Fibroblast of skin of left quadriceps (primary cell): ENCODE measurements around the gene GH1.
"Not testable (repeated sequence)": the region's sequence is repeated elsewhere in the genome, so short reads cannot be mapped to it uniquely, and the experiment has no call there.

ENCODE experiments used
- DNase-seq, 2 experiments: peaks; one replicate each; pipeline ENCODE4 v3.0.0-alpha.2; 2013; ENCODE audit warnings: low read depth in 2 of 2

GH1 gene

DNA sequence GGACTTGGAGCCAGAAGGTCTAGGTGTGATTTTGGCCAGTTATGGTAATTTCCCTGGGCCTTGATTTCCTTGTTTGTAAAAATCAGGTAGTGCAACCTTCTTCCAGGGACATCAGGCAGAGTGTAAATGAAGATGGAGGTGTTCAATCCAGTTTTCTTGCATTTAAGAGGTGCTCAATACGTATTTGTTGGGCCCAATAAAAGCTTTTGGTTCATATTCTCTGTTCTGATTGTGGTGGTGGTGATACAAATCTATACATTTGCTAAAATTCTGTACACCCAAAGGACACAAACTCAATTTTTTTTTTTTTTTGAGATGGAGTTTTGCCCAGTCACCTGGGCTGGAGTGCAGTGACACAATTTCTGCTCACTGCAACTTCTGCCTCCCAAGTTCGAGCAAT, 7.5 kb upstream of the GH1 start:
- DNase-seq, result no peak

DNA sequence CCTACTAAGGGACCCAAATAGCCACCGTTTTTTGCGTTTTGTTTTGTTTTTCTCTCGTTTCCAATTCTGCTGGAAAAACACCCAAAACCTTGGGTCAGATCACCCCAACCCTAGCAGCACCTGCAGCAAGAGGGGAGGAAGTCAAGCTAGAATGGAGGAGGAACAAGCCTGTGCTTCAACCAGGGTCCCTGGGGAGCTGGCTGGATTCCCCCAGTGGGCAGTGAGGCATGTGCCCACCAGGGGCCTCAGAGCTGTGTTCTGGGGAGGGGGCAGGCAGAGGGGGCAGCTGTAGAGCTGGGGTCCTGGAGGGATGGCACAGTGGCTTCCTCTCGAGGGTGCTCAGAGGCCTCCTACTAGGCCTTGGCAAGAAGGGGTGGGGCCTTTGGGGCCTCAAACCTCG, 7.0 kb upstream of the GH1 start:
- no peak for DNase-seq

DNA sequence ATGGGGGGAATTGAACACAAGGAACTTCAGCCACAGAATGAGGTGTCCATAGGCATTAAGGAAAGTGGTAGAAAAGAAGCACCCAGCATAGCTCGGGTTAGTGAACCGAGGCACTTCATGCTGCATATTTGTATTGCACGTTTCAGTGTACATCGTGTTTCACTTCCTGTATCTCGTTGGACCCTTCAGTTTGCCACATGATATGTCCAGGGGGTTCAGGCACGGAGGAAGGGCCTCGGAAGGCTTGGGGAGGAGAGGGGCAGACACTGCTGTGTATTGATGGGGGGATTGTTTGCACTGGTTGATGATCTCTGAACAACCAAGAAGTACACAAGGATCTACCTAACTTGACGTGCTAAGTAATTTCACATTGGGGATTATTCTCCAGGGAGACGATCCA, 3.8 kb upstream of the GH1 start:
- not testable (repeated sequence) for DNase-seq

DNA sequence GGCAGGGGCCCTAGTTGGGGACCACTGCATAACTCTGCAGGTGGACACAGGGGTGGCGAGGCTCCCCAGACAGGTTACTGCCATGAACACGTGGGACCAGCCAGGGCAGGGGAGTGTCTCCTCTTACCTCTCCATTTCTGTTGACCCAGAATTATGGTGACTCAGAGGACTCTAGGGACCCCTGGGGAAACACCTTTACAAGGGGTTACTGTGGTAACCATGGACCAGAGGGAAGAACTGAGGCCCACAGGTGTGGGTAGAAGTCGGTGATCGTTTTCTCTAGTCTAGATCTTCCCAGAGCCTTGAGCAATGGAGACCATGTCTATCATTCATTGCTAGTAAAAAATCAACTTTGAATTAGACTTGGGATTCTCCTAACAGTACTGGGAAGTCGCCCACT, 2.1 kb upstream of the GH1 start:
- DNase-seq, result not testable (repeated sequence)

DNA sequence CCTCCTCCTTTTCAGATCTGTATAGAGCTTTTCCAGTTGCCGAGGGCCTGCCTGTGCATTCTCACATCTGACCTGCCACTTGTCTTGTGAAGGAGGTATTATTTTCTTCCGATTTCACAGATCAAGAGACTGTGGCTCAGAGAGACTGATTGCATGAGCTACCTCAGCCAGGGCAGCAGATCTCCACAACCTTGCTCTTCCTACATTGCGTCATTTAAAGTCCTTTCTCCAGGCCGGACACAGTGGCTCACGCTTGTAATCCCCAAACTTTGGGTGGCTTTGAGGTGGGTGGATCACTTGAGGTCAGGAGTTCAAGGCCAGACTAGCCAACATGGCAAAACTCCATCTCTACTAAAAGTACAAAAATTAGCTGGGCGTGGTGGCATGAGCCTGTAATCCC, 1.4 kb upstream of the GH1 start:
- not testable (repeated sequence) for DNase-seq

DNA sequence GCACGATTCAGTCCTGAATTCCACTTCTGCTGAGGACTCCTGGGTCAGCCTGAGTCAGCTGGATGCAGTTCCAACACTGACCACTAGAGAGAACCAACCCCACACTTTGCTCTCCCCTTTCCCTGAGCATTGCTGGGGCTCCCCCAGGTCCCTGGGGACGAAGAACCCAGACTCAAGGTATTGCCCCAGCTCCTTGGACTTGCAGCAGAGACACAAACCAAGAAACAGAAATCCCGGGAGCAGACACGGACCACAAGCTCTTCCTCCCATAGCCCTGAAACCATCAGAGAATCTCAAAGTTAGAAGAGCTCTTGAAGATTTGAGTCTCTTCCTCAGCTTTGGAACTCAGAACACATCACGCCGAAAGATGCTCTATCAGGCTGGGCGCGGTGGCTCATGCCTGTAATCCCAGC, 678 bp upstream of the GH1 start:
- DNase-seq, result peak; percentile 15 to 28

DNA sequence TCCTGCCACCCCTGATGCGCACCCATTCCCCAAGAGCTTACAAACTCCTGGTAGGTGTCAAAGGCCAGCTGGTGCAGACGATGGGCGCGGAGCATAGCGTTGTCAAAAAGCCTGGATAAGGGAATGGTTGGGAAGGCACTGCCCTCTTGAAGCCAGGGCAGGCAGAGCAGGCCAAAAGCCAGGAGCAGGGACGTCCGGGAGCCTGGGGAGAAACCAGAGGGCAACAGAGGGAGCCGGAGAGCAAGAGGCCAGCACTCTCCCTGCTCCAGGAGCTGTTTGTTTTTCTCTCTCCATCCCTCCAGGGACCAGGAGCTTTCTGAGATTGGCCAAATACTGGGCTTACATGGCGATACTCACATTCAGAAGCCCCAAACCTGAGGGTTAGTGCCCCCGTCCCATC, 334 bp downstream of the GH1 start:
- DNase-seq, result no peak

DNA sequence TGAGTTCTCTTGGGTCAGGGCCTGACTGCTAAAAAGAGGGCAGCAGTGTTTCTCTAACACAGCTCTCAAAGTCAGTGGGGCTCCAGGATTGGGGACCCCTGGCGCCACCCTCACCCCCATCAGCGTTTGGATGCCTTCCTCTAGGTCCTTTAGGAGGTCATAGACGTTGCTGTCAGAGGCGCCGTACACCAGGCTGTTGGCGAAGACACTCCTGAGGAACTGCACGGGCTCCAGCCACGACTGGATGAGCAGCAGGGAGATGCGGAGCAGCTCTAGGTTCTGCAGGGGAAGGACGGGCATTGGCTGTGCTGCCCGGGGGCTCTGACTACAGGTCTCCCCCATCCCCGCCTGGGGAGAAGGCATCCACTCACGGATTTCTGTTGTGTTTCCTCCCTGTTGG, 993 bp downstream of the GH1 start:
- DNase-seq, result no peak

DNA sequence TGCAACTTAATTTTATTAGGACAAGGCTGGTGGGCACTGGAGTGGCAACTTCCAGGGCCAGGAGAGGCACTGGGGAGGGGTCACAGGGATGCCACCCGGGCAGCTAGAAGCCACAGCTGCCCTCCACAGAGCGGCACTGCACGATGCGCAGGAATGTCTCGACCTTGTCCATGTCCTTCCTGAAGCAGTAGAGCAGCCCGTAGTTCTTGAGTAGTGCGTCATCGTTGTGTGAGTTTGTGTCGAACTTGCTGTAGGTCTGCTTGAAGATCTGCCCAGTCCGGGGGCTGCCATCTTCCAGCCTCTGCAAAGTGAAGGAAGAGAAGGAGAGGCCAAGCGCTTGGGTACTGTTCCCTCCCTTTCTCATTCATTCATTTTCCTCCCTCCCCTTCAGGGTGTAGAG, 1.4 kb downstream of the GH1 start:
- DNase-seq, result not testable (repeated sequence)

DNA sequence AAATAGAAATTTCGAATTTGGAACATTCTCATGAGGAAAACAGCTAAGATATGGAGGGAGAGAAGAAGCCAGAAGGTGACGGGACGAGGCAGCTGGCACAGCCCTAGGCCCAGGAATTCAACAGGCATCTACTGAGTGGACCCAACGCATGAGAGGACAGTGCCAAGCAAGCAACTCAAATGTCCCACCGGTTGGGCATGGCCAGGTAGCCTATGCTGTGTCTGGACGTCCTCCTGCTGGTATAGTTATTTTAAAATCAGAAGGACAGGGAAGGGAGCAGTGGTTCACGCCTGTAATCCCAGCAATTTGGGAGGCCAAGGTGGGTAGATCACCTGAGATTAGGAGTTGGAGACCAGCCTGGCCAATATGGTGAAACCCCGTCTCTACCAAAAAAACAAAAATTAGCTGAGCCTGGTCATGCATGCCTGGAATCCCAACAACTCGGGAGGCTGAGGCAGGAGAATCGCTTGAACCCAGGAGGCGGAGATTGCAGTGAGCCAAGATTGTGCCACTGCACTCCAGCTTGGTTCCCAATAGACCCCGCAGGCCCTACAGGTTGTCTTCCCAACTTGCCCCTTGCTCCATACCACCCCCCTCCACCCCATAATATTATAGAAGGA, 2.0 kb downstream of the GH1 start:
- no peak for DNase-seq

DNA sequence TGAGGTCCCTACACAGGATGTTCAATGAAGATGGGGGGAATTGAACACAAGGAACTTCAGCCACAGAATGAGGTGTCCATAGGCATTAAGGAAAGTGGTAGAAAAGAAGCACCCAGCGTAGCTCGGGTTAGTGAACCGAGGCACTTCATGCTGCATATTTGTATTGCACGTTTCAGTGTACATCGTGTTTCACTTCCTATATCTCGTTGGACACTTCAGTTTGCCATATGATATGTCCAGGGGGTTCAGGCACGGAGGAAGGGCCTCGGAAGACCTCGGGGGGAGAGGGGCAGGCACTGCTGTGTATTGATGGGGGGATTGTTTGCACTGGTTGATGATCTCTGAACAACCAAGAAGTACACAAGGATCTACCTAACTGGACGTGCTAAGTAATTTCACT, 2.9 kb downstream of the GH1 start:
- DNase-seq, result not testable (repeated sequence)

DNA sequence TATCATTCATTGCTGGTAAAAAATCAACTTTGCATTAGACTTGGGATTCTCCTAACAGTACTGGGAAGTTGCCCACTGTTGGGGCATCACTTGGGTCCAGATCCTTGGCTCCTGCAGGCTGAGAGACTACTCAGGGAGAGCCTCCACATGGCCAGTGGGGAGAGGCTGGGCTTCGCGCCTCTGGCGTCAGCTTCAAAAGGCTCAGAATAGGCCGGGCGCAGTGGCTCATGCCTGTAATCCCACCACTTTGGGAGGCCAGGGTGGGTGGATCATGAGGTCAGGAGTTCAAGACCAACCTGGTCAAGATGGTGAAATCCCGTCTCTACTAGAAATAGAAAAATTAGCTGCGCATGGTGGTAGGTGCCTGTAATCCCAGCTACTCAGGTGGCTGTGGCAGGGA, 4.2 kb downstream of the GH1 start:
- DNase-seq, result no peak

DNA sequence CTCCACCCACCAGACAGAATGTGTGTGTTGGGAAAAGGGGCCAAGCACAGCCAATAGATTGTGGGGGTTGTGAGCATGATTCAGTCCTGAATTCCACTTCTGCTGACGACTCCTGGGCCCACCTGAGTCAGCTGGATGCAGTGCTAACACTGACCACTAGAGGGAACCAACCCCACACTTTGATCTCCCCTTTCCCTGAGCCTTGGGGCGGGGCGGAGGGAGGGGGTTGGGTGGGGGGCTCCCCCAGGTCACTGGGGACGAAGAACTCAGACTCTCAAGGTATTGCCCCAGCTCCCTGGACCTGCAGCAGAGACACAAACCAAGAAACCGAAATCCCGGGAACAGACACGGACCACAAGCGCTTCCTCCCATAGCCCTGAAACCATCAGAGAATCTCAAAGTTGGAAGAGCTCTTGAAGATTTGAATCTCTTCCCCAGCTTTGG, 7.0 kb downstream of the GH1 start:
- no peak for DNase-seq

DNA sequence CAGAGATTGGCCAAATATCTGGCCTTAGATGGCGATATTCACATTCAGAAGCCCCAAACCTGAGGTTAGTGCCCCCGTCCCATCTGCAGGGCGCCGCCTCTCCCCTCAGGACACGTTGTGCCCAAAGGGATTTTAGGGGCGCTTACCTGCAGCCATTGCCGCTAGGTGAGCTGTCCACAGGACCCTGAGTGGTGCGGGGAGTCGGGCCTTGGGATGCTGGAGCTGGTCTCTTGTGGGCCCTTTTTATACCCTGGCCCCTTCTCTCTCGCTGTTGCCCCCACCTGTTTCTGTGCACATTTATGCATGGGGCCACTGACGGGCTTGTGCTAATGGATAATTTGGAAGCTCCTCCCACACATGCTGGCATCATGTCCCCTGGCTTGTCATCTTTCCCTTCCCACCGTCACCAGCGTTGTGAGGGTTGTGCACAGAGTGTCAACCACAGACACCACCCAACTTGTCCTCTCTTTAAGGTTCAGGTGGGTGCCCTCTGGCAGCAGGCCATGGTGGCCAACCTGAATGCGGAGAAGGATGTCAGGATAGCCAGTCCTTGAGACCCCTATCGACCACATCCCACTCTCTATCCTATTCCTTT, 7.5 kb downstream of the GH1 start, which contains the start of gene CSHL1:
CSHL1 (minus strand) TSS at position 218 of the 595 bp plus-strand sequence; CDS start at position 156, 62 bp downstream.
- no peak for DNase-seq

DNA sequence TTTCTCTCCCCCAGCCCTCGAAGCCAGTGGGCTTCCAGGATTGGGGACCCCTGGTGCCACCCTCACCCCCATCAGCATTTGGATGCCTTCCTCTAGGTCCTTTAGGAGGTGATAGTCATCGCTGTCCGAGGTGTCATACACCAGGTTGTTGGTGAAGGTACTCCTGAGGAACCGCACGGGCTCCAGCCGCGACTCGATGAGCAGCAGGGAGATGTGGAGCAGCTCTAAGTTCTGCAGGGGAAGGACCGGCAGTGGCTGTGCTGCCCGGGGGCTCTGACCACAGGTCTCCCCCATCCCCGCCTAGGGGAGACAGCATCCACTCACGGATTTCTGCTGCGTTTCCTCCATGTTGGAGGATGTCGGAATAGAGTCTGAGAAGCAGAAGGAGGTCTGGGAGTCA, 8.5 kb downstream of the GH1 start:
- no peak for DNase-seq

DNA sequence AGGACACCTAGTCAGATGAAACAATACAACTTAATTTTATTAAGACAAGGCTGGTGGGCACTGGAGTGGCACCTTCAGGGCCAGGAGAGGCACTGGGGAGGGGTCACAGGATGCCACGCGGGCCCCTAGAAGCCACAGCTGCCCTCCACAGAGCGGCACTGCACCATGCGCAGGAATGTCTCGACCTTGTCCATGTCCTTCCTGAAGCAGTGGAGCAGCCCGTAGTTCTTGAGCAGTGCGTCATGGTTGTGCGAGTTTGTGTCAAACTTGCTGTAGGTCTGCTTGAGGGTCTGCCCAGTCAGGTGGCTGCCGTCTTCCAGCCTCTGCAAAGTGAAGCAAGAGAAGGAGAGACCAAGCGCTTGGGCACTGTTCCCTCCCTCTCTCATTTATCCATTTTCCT, 9.1 kb downstream of the GH1 start:
- DNase-seq, result not testable (repeated sequence)

DNA sequence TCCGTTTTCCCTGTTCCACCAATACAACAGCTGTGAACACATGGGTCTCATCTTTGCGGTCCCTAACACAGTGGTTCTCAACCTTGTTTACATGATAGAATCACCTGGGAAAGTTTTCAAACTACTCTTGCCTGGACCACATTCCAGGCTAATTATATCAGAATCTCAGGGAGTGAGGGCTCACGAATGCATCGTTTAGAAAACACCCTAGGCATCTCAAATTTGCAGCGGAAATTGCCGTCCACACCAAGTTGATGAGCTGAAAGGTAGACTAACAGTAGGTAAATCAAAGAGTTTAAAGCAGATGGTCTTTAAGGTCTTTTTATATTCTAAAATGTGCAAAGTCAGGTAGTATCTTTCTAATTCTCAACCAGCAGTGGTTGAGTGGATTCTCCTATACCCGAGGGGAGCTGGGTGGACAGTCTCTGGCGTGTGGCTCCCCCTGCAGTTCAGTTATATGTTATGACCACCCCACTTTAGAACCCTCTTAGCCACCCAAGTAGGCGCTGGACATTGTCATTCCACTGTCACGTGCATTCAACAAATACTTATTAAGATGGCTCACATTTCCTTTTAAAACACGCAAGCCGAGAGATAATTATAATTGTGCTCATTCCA, 11.4 kb downstream of the GH1 start:
- not testable (repeated sequence) for DNase-seq

DNA sequence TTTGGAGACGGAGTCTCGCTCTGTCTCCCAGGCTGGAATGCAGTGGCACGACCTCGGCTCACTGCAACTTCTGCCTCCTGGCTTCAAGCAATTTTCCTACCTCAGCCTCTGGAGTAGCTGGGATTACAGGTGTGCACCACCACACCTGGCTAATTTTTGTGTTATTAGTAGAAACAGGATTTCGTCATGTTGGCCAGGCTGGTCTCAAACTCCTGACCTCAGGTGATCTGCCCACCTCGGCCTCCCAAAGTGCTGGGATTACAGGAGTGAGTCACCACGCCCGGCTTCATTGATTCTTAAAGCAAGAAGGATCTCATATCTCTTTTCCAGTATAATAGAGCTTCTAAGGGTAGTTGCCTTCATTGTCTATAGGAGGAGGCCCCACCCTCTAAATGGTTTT, 13.8 kb downstream of the GH1 start:
- DNase-seq, result not testable (repeated sequence)

DNA sequence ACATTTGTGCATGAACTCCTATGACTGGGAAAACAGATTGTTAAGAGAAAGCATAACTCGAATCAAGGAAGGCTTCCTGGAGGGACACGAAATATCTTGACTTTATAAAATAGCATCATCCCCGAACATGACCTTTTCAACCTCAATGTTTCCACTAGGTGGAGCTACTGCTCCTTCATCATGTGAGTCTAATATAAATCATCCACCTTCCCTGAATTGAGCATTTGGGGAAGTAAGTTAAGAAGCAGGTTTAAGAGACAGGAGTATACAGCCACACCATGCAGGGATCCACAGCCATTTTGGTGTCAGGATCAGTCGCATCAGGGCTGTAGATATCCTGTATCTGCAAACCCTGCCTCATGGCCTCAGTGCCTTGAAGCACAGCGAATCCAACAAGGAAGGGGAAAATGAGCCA, 14.8 kb downstream of the GH1 start:
- DNase-seq, result not testable (repeated sequence)

DNA sequence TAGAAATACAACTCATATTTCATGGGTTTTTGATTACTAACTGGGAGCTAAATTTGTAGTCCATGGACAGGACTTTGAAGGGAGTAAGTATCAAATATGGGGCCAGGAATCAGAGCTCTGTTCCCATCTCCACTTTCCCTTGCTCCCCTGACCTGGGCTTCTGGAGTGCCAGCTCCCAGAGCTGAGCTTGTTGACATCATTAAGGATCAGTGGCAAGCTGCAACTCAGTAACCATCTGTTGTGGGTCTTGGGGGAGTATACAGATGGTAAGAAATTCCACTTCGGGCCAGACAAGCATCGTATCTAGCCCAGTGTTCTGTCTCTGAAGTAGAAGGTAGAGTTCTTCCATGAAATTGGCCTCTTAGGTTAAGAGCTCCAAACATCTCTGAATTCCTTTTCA, 16.7 kb downstream of the GH1 start:
- DNase-seq, result not testable (repeated sequence)

DNA sequence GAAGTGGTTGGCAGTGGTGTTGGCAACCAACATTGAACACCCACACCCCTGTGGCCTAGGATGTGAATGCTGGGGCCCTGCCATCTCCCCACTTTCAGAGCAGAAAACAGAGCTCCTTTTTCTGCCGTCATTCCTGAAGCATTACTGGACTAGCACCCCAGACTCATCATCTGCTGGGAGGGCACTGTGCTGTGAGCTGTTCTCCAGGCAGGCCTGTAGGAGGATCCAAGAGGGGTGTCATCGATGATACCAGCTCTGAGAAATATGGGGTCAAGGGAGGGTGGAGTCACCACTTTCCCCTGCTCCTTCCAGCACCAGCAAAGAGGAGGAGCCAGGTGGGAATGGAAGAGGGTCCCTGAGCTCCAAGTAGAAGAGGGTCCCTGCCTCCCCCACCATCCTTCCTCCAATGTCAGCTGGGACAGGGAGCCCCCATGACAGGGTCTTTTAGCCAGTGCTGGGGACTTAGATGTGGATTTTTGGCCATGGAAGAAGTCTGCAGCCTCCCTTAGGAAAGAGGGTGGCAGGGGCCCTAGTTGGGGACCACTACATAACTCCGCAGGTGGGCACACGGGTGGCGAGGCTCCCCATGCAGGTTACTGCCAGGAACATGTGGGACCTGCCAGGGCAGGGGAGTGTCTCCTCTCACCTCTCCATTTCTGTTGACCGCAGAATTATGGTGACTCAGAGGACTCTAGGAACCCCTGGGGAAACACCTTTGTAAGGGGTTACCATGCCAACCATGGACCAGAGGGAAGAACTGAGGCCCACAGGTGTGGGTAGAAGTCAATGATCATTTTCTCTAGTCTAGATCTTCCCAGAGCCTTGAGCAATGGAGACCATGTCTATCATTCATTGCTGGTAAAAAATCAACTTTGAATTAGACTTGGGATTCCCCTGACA, 19.5 kb downstream of the GH1 start:
- not testable (repeated sequence) for DNase-seq
